Measurements from ENCODE around the gene WDR27. TPM values are rescaled to one million over a fixed set of nuclear protein-coding genes. Genes with fewer than 3 reads are reported as not detected.

The WDR27 gene
- total RNA-seq, 3 donors from 2014 or later: 30.9 to 60.5 (median 49.1) TPM

- DNase-seq (no peak), ATAC-seq (no peak)
- Histone ChIP-seq H3K36me3 (ENCODE audit: low read depth) (peaks cover 4% of the 10 kb centered on the region), H3K9me3 (no peaks in the 10 kb centered on the region), H3K4me3 (no peak overlapping the region), H3K4me1 (ENCODE audit: low read depth) (no peaks in the 10 kb centered on the region)
- intact Hi-C loops (cut with DNase I, micrococcal nuclease): no loop called here
- no peak for TF ChIP-seq CTCF (IDR thresholded peaks at IDR 0.05)
Observed at GRCh38 chr6:169652896-169653295, 48.9 kb downstream of the WDR27 start.

- TF ChIP-seq CTCF (IDR thresholded peaks at IDR 0.05): no peak
- DNase-seq (no peak), ATAC-seq (no peak)
- intact Hi-C loops (cut with DNase I, micrococcal nuclease): no loop called here
- Histone ChIP-seq H3K4me3 (no peak overlapping the region), H3K9me3 (no peaks in the 10 kb centered on the region), H3K4me1 (ENCODE audit: low read depth) (no peaks in the 10 kb centered on the region), H3K36me3 (ENCODE audit: low read depth) (no peaks in the 10 kb centered on the region)
Observed at GRCh38 chr6:169651498-169651897, 50.3 kb downstream of the WDR27 start.

GRCh38 chr6:169650959-169651292 lies 50.9 kb downstream of the WDR27 start:
- no peak for DNase-seq
- H3K4me3 ChIP-seq: no peak overlapping the region
- H3K9me3 ChIP-seq: no peaks in the 10 kb centered on the region
- TF ChIP-seq CTCF (IDR thresholded peaks at IDR 0.05): no peak
- ATAC-seq: no peak
- no peaks in the 10 kb centered on the region for H3K36me3 ChIP-seq (ENCODE audit: low read depth)
- intact Hi-C loops (cut with DNase I, micrococcal nuclease): no loop called here
- no peaks in the 10 kb centered on the region for H3K4me1 ChIP-seq (ENCODE audit: low read depth)

GRCh38 chr6:169650241-169650958 lies 51.4 kb downstream of the WDR27 start:
- Histone ChIP-seq H3K4me3 (no peak overlapping the region), H3K9me3 (no peaks in the 10 kb centered on the region), H3K4me1 (ENCODE audit: low read depth) (no peaks in the 10 kb centered on the region), H3K36me3 (ENCODE audit: low read depth) (no peaks in the 10 kb centered on the region)
- no peak for TF ChIP-seq CTCF (IDR thresholded peaks at IDR 0.05)
- no peak for DNase-seq
- no peak for ATAC-seq
- intact Hi-C loops (cut with DNase I, micrococcal nuclease): no loop called here

- no peak for TF ChIP-seq CTCF (IDR thresholded peaks at IDR 0.05)
- Histone ChIP-seq H3K36me3 (ENCODE audit: low read depth) (no peaks in the 10 kb centered on the region), H3K4me3 (no peak overlapping the region), H3K4me1 (ENCODE audit: low read depth) (no peaks in the 10 kb centered on the region), H3K9me3 (no peaks in the 10 kb centered on the region)
- no peak for DNase-seq
- no peak for ATAC-seq
- intact Hi-C loops (cut with DNase I, micrococcal nuclease): no loop called here
Observed at GRCh38 chr6:169648617-169649016, 53.2 kb downstream of the WDR27 start.

GRCh38 chr6:169648092-169648491 lies 53.7 kb downstream of the WDR27 start:
- no peak for ATAC-seq
- intact Hi-C loops (cut with DNase I, micrococcal nuclease): no loop called here
- Histone ChIP-seq H3K9me3 (no peaks in the 10 kb centered on the region), H3K36me3 (ENCODE audit: low read depth) (no peaks in the 10 kb centered on the region), H3K4me1 (ENCODE audit: low read depth) (no peaks in the 10 kb centered on the region), H3K4me3 (no peak overlapping the region)
- no peak for DNase-seq
- no peak for TF ChIP-seq CTCF (IDR thresholded peaks at IDR 0.05)

Data from mucosa of descending colon (tissue), 3 donors.